Measurements from ENCODE around the gene FPR2. TPM values are rescaled to one million over a fixed set of nuclear protein-coding genes. Genes with fewer than 3 reads are reported as not detected.

The FPR2 gene
- total RNA-seq, 1 experiment from 2014 or later, result not detected

GRCh38 chr19:51780270-51780669, 19.3 kb downstream of the FPR2 start:
- H3K9me3 ChIP-seq (replicated peaks), result no peaks in the 10 kb centered on the region
- no peak overlapping the region for H3K27ac ChIP-seq
- no peak overlapping the region for H3K4me3 ChIP-seq
- no peaks in the 10 kb centered on the region for H3K36me3 ChIP-seq
- no peaks in the 10 kb centered on the region for H3K4me1 ChIP-seq (replicated peaks)
- DNase-seq (ENCODE audit: low read depth in 1 of 2, low spot score in 2 of 2), result no peak
- no peaks in the 10 kb centered on the region for H3K27me3 ChIP-seq (replicated peaks)

DNA sequence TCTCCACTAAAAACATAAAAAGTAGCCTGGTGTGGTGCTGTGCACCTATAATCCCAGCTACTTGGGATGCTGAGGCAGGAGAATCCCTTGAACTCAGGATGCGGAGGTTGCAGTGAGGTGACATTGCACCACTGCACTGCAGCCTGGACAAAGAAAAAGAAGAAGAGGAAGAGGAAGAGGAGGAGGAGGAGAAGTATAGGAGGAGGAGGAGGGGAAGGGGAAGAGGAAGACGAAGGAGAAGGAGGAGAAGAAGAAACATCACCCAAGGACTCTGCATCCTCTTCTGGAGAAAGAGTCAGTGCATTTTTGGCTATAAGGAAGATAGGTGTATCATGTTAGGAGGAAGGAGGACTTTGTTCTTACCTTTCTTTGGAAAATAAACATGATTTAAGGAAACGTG, 21.0 kb downstream of the FPR2 start:
- H3K4me3 ChIP-seq, result no peak overlapping the region
- no peaks in the 10 kb centered on the region; the same call in 1 of the 2 replicates for H3K9me3 ChIP-seq (replicated peaks)
- H3K27ac ChIP-seq, result no peak overlapping the region
- no peaks in the 10 kb centered on the region for H3K27me3 ChIP-seq (replicated peaks)
- no peak for DNase-seq (ENCODE audit: low read depth in 1 of 2, low spot score in 2 of 2)
- H3K36me3 ChIP-seq, result no peaks in the 10 kb centered on the region
- no peaks in the 10 kb centered on the region for H3K4me1 ChIP-seq (replicated peaks)

DNA sequence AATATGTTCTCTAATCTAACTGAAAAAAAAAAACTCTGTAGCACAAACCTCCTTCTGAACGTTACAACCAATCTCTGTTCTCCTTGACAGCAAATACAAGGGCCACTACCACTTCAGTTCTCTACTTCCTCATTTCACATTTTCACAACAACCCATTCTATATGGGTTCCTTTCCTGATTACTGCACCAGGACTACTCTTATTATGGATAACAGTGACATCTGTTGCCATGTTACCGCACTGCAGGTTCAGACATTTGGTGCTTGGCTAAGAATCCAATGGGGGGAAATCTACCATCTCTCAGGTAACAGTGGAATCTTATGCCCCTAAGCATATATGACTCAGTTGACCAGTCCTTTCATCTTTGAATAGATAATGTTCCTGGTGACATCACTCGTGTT, 22.4 kb downstream of the FPR2 start:
- Histone ChIP-seq H3K4me1 (replicated peaks) (no peaks in the 10 kb centered on the region), H3K27ac (no peak overlapping the region), H3K9me3 (replicated peaks) (no peaks in the 10 kb centered on the region; the same call in 1 of the 2 replicates), H3K36me3 (no peaks in the 10 kb centered on the region), H3K27me3 (replicated peaks) (no peaks in the 10 kb centered on the region), H3K4me3 (no peak overlapping the region)
- DNase-seq (ENCODE audit: low read depth in 1 of 2, low spot score in 2 of 2), result no peak

DNA sequence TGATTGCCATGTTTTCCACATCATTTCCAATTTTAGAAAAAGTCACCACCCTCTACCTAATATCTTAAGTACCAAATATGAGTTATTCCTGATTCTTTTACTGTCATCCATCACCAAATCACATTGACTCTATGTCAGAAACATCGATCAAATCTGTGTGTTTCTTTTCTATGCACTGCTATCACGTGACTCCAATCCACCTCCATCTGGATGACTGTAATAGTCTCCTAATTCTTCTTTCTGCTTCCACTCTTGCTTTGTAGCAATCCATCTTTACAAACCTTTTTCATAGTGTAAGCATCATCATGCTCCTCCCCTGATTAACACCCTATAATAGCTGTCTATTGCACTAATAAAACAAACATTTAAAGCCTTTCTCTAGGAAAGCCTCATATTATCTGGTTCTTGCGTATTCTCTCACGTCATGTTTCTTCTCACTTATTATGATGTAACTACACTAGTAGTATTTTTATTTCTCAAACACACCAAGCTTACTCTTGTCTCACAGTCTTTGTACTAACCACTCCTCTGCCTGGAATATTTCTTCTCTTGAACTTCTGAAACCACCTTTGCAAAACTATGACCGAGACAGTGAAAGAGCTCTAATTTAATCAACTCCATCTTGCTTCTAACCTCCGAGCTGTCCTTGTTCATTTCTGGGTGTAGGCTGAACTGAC, 23.3 kb downstream of the FPR2 start:
- Histone ChIP-seq H3K4me3 (no peak overlapping the region), H3K27me3 (replicated peaks) (no peaks in the 10 kb centered on the region), H3K9me3 (replicated peaks) (no peaks in the 10 kb centered on the region; the same call in 1 of the 2 replicates), H3K27ac (no peak overlapping the region), H3K36me3 (no peaks in the 10 kb centered on the region), H3K4me1 (replicated peaks) (no peaks in the 10 kb centered on the region)
- no peak for DNase-seq (ENCODE audit: low read depth in 1 of 2, low spot score in 2 of 2)

- DNase-seq (ENCODE audit: low read depth in 1 of 2, low spot score in 2 of 2), result no peak
- Histone ChIP-seq H3K4me3 (no peak overlapping the region), H3K27ac (no peak overlapping the region), H3K27me3 (replicated peaks) (no peaks in the 10 kb centered on the region), H3K36me3 (no peaks in the 10 kb centered on the region), H3K4me1 (replicated peaks) (no peaks in the 10 kb centered on the region), H3K9me3 (replicated peaks) (no peaks in the 10 kb centered on the region; the same call in 1 of the 2 replicates)
These were observed 24.1 kb downstream of the FPR2 start for GRCh38 chr19:51784922-51785690.

DNA sequence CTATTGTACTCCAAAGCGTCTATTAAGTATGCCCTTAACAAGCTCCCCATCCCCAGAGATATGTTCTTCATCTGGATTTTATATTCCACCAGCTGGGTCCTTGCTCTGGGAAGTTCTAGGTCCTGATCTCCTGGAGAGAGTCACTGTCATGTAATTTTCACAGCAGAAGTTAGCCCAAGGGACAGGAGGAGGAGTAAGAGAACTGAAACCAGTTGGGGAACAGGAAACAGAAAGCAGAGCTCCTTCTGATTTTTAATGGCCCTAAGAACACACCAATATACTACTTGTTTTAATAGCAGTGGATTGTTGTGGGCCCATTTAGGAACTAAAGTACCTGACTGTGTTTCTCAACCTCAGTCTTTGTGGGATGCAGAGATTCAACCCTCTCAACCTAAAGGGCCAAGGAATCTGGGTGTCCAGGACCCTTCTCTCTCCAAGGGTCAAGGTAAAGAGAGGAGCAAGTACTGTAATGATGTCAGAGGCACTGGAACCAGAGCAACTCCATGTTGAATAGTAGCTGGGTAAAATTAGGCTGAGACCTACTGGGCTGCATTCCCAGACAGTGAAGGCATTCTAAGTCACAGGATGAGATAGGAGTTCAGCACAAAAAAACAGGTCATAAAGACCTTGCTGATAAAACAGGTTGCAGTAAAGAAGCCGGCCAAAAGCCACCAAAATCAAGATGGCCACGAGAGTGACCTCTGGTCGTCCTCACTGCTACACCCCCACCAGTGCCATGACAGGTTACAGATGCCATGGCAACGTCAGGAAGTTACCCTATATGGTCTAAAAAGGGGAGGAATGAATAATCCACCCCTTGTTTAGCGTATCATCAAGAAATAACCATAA, 25.9 kb downstream of the FPR2 start:
- no peak for DNase-seq (ENCODE audit: low read depth in 1 of 2, low spot score in 2 of 2)
- H3K36me3 ChIP-seq, result no peaks in the 10 kb centered on the region
- H3K4me1 ChIP-seq (replicated peaks), result no peaks in the 10 kb centered on the region
- H3K9me3 ChIP-seq (replicated peaks), result no peaks in the 10 kb centered on the region; the same call in 1 of the 2 replicates
- no peak overlapping the region for H3K4me3 ChIP-seq
- H3K27ac ChIP-seq, result no peak overlapping the region
- H3K27me3 ChIP-seq (replicated peaks), result no peaks in the 10 kb centered on the region

GRCh38 chr19:51788029-51788428, 27.0 kb downstream of the FPR2 start:
- Histone ChIP-seq H3K36me3 (no peaks in the 10 kb centered on the region), H3K4me1 (replicated peaks) (no peaks in the 10 kb centered on the region)

GRCh38 chr19:51789061-51789795, 28.2 kb downstream of the FPR2 start:
- Histone ChIP-seq H3K27me3 (replicated peaks) (no peaks in the 10 kb centered on the region), H3K4me1 (replicated peaks) (no peaks in the 10 kb centered on the region), H3K9me3 (replicated peaks) (no peaks in the 10 kb centered on the region; the same call in 1 of the 2 replicates), H3K36me3 (no peaks in the 10 kb centered on the region), H3K27ac (no peak overlapping the region), H3K4me3 (no peak overlapping the region)
- no peak for DNase-seq (ENCODE audit: low read depth in 1 of 2, low spot score in 2 of 2)

More at GRCh38 chr19:51788029-51788428, 27.0 kb downstream of the FPR2 start:
- no peak overlapping the region for H3K4me3 ChIP-seq
- no peaks in the 10 kb centered on the region; the same call in 1 of the 2 replicates for H3K9me3 ChIP-seq (replicated peaks)
- no peak for DNase-seq (ENCODE audit: low read depth in 1 of 2, low spot score in 2 of 2)
- no peak overlapping the region for H3K27ac ChIP-seq
- H3K27me3 ChIP-seq (replicated peaks), result no peaks in the 10 kb centered on the region

GRCh38 chr19:51792932-51793331, 32.0 kb downstream of the FPR2 start:
- no peak overlapping the region for H3K27ac ChIP-seq

DNA sequence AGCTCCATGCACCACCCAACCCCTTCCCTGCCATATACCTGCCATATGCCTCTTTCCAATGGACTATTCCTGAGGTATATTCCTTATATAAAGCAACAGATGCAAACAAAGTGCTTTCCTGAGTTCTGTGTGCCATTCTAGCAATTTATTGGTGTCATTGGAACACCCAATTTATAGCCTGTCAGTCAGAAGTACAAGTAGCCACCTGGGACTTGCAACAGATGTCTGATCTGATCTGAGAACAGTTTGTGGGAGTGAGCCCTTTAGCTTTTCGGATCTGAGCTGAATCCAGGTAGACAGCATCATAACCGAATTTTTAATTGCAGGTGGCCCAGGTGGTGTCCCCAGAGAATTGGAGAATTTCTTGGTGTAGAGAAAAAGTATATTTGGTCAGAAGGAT, 33.0 kb downstream of the FPR2 start:
- H3K4me3 ChIP-seq, result no peak overlapping the region
- no peaks in the 10 kb centered on the region for H3K36me3 ChIP-seq
- DNase-seq (ENCODE audit: low read depth in 1 of 2, low spot score in 2 of 2), result no peak
- no peaks in the 10 kb centered on the region for H3K9me3 ChIP-seq (replicated peaks)
- H3K27me3 ChIP-seq (replicated peaks), result no peaks in the 10 kb centered on the region
- H3K27ac ChIP-seq, result no peak overlapping the region
- no peaks in the 10 kb centered on the region for H3K4me1 ChIP-seq (replicated peaks)

More at GRCh38 chr19:51792932-51793331, 32.0 kb downstream of the FPR2 start:
- no peaks in the 10 kb centered on the region for H3K4me1 ChIP-seq (replicated peaks)
- H3K36me3 ChIP-seq, result no peaks in the 10 kb centered on the region
- no peaks in the 10 kb centered on the region for H3K27me3 ChIP-seq (replicated peaks)
- DNase-seq (ENCODE audit: low read depth in 1 of 2, low spot score in 2 of 2), result no peak
- no peak overlapping the region for H3K4me3 ChIP-seq
- H3K9me3 ChIP-seq (replicated peaks), result no peaks in the 10 kb centered on the region

- DNase-seq (ENCODE audit: low read depth in 1 of 2, low spot score in 2 of 2), result no peak
- Histone ChIP-seq H3K4me3 (no peak within 1 kb of the TSS), H3K27ac (no peak within 1 kb of the TSS), H3K9me3 (replicated peaks) (peaks cover 4% of the 10 kb centered on the region; the same call in 1 of the 2 replicates), H3K27me3 (replicated peaks) (no peaks in the 10 kb centered on the region), H3K36me3 (no peaks in the 10 kb centered on the region), H3K4me1 (replicated peaks) (no peaks in the 10 kb centered on the region)
These were observed 34.0 kb downstream of the FPR2 start, which contains the start of gene FPR3 for GRCh38 chr19:51794885-51795490. TSS of gene FPR3 (plus strand) at chr19:51795157. CDS start at chr19:51823749, 28,592 bp downstream.

DNA sequence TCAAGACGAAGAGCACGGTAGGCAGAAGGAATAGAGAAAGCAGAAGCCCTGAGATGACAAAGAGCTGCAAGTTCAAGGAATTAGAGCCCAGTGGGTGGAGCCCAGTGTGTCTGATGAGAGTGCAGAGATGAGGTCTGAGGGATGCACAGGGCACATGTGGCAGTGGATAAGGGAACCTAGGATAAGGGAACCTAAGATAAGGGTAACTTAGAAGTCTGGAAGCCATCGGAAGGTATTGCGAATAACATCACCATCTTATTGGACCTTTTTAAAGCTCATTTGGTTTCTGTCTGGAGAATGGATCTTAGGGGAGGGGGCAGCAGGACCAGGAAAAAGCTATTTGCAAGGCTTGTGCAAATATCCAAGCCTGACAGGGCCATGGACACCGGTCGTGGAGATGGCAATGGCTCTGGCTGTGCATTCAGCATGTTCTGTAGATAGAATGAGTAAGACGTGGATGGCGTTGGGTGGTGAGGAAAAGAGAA, 35.3 kb downstream of the FPR2 start:
- H3K4me1 ChIP-seq (replicated peaks), result no peaks in the 10 kb centered on the region
- no peak overlapping the region for H3K27ac ChIP-seq
- H3K9me3 ChIP-seq (replicated peaks), result peaks cover 6% of the 10 kb centered on the region; the same call in 1 of the 2 replicates
- no peak overlapping the region for H3K4me3 ChIP-seq
- H3K27me3 ChIP-seq (replicated peaks), result no peaks in the 10 kb centered on the region
- no peak for DNase-seq (ENCODE audit: low read depth in 1 of 2, low spot score in 2 of 2)
- no peaks in the 10 kb centered on the region for H3K36me3 ChIP-seq

All from SJSA1 (cell line).